OCI-LY7 (cell line): ENCODE measurements around the gene MAP2K5. TPM values are rescaled to one million over a fixed set of nuclear protein-coding genes. Genes with fewer than 3 reads are reported as not detected.

Experiments
- BruUV-seq: library from RNA; stranded (reverse); fragments of 400-500 nt; replicated peaks from 2 replicates; lab custom pipeline; 2021; lab: Mats Ljungman, UMichigan
- CTCF ChIA-PET: fragments of 300-600 bp; sonication (Branson Sonifier 250); formaldehyde crosslinking; loops from one replicate; lab custom pipeline; 2022; ENCODE audit warnings: antibody characterized with exemption; ENCODE audit not compliant: unreplicated experiment; lab: Charles Lee
- POLR2A ChIA-PET: fragments of 300-600 bp; sonication (Branson Sonifier 250); formaldehyde crosslinking; loops from one replicate; lab custom pipeline; 2022; ENCODE audit warnings: antibody characterized with exemption; lab: Charles Lee
- DNase-seq: peaks from one replicate; pipeline ENCODE4 v3.0.0-alpha.2; 2015; ENCODE audit warnings: low spot score
- H2AFZ ChIP-seq: fragments of 200-600 bp; sonication (generic), shearing (Covaris generic); 2 replicates; pipeline ENCODE4 v1.6.1; 2014; ENCODE audit warnings: mild to moderate bottlenecking, antibody characterized with exemption, low read length, moderate library complexity
- H3K27ac ChIP-seq: fragments of 200-600 bp; sonication (generic); 2 replicates; pipeline ENCODE4 v1.5.1; 2014; ENCODE audit warnings: mixed run types, low read depth, mild to moderate bottlenecking, moderate library complexity, low read length, inconsistent platforms; ENCODE audit not compliant: poor library complexity, severe bottlenecking
- H3K36me3 ChIP-seq: fragments of 200-600 bp; sonication (generic); 2 replicates; pipeline ENCODE4 v1.6.1; 2014; ENCODE audit warnings: mild to moderate bottlenecking, antibody characterized with exemption, low read length, moderate library complexity, mixed read lengths; ENCODE audit not compliant: insufficient read depth
- H3K4me1 ChIP-seq: fragments of 200-600 bp; sonication (generic); 2 replicates; pipeline ENCODE4 v1.5.1; 2014; ENCODE audit warnings: mild to moderate bottlenecking, low read length; ENCODE audit not compliant: insufficient read depth, poor library complexity, severe bottlenecking
- H3K4me2 ChIP-seq: fragments of 200-600 bp; sonication (generic); 2 replicates; pipeline ENCODE4 v1.6.1; 2014; ENCODE audit warnings: mild to moderate bottlenecking, low read length
- H3K4me3 ChIP-seq: fragments of 200-600 bp; sonication (generic); 2 replicates; pipeline ENCODE4 v1.5.1; 2014; ENCODE audit warnings: mild to moderate bottlenecking, low read depth, low read length; ENCODE audit not compliant: poor library complexity, severe bottlenecking
- H3K79me2 ChIP-seq: fragments of 200-600 bp; sonication (generic); 2 replicates; pipeline ENCODE4 v1.6.1; 2016; ENCODE audit warnings: low read depth, mild to moderate bottlenecking, low read length, moderate library complexity, mixed read lengths; ENCODE audit not compliant: insufficient read depth
- H3K9me2 ChIP-seq: fragments of 200-600 bp; sonication (generic); 2 replicates; pipeline ENCODE4 v1.6.1; 2016; ENCODE audit warnings: mild to moderate bottlenecking, low read length, mixed read lengths; ENCODE audit not compliant: insufficient read depth
- H3K9me3 ChIP-seq: fragments of 200-600 bp; sonication (generic); 2 replicates; pipeline ENCODE4 v1.6.1; 2014; ENCODE audit warnings: mild to moderate bottlenecking, mixed run types, low read length, mixed read lengths
- H4K20me1 ChIP-seq: fragments of 200-600 bp; sonication (generic); 2 replicates; pipeline ENCODE4 v1.6.1; 2014; ENCODE audit warnings: mild to moderate bottlenecking, antibody characterized with exemption, low read length, moderate library complexity, mixed read lengths; ENCODE audit not compliant: insufficient read depth
- CTCF ChIP-seq: fragments of 200-600 bp; sonication (generic); conservative IDR thresholded peaks from 2 replicates; pipeline ENCODE4 v1.5.1; 2014; ENCODE audit warnings: mild to moderate bottlenecking, antibody characterized with exemption, low read length, moderate library complexity, mixed read lengths
- EZH2phosphoT487 ChIP-seq: fragments of 200-600 bp; sonication (generic); IDR thresholded peaks from 2 replicates; pipeline ENCODE4 v1.6.1; 2018; ENCODE audit warnings: low read depth, borderline replicate concordance, mild to moderate bottlenecking, mixed run types, antibody characterized with exemption, low read length, moderate library complexity, mixed read lengths
- intact Hi-C: fragments of 100-400 bp; cut with micrococcal nuclease; formaldehyde crosslinking; loops from one replicate; pipeline ENCODE4 v1.10.0; 2022; ENCODE audit not compliant: unreplicated experiment
- total RNA-seq, 2 experiments: library from RNA; depleted of rRNA in 1 of 2; stranded (reverse); fragments of >200 nt in 1 of 2; shearing (Covaris generic) in 1 of 2; gene quantifications; 2 replicates each; pipeline ENCODE4 v1.2.3, GENCODE V29; 2014 to 2022

Gene MAP2K5
- total RNA-seq, 2 experiments from 2014 or later: 10.2 to 35.0 TPM

- Histone ChIP-seq H3K27ac (peak overlapping the region; percentile 27), H3K36me3 (peaks cover 44% of the 10 kb centered on the region), H2AFZ (no peak overlapping the region), H3K4me3 (no peak overlapping the region), H3K9me2 (no peaks in the 10 kb centered on the region), H3K9me3 (no peaks in the 10 kb centered on the region), H3K4me1 (peaks cover 48% of the 10 kb centered on the region), H3K79me2 (peaks cover 11% of the 10 kb centered on the region; the same call in 1 of the 2 replicates), H4K20me1 (no peaks in the 10 kb centered on the region; the same call in 1 of the 2 replicates), H3K4me2 (peak overlapping the region; percentile 50)
- ChIA-PET CTCF (no interaction called here), POLR2A (interaction anchor here (1.2 to 1.9 kb wide), 2 partner anchors 9 to 28 kb away, joined by 3 to 9 read pairs; no protein-coding TSS in a partner anchor)
- intact Hi-C loops: no loop called here
- no peak for TF ChIP-seq CTCF
- no peak for TF ChIP-seq EZH2phosphoT487
- BruUV-seq: no TSS peak
- DNase-seq: no peak
Measured at GRCh38 chr15:67548236-67548852, 5.8 kb downstream of the MAP2K5 start.

GRCh38 chr15:67548862-67549651, 6.6 kb downstream of the MAP2K5 start:
- Histone ChIP-seq H2AFZ (no peak overlapping the region), H3K36me3 (peaks cover 45% of the 10 kb centered on the region), H3K4me3 (peak overlapping the region; percentile 7), H3K79me2 (peaks cover 11% of the 10 kb centered on the region; the same call in 1 of the 2 replicates), H3K4me1 (peaks cover 41% of the 10 kb centered on the region), H3K27ac (peak overlapping the region; percentile 27), H3K9me3 (no peaks in the 10 kb centered on the region), H3K9me2 (no peaks in the 10 kb centered on the region), H4K20me1 (no peaks in the 10 kb centered on the region; the same call in 1 of the 2 replicates), H3K4me2 (peak overlapping the region; percentile 50)
- POLR2A ChIA-PET: interaction anchor here (1.4 to 1.9 kb wide), 2 partner anchors 8 to 235 kb away, joined by 3 to 9 read pairs; no protein-coding TSS in a partner anchor
- peak; percentile 44 for DNase-seq
- no peak for TF ChIP-seq EZH2phosphoT487
- TF ChIP-seq CTCF: no peak
- no TSS peak for BruUV-seq
- CTCF ChIA-PET: no interaction called here
- intact Hi-C loops: no loop called here
